Measurements from ENCODE around the gene SETD3. TPM values are rescaled to one million over a fixed set of nuclear protein-coding genes. Genes with fewer than 3 reads are reported as not detected.

Gene SETD3
- total and polyA plus RNA-seq, 2 donors (not counting 1 experiment from before 2014, with no cell fraction given) = 11.0 to 32.1 TPM

DNA sequence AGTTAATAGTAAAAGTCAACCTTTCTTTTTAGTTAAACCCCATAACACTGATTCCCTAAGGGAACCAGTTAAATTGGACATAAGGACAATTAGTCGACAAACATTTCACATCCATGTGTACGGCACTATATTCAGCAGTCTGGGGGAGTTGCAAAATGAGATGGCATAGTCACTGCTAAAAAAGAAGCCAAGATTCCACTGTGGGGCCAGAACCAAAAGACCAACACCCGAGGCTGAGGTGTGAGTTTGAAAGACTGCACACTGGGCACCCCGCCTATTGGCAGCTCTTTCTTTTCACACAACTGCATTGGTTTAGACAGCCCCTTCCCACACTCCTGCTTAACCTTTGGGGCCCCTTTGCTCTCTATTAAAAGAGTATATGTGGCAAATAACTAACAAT lies 16.7 kb downstream of the SETD3 start:
- no peak overlapping the region for H3K27ac ChIP-seq (ENCODE audit: low read length in 2 of 2)
- peaks cover 18 to 47% of the 10 kb centered on the region in 2 experiments for H3K36me3 ChIP-seq (replicated peaks in 1 of 2; ENCODE audit: control extremely low read depth in 1 of 2, control insufficient read depth in 1 of 2, extremely low read depth in 1 of 2, insufficient read depth in 2 of 2, low read length in 1 of 2)
- H3K4me1 Mint-ChIP-seq = peaks cover 9% of the 10 kb centered on the region
- H3K9me3 ChIP-seq (ENCODE audit: control extremely low read depth in 1 of 3, control insufficient read depth in 2 of 3, insufficient read depth in 1 of 3, low read length in 2 of 3) = no peaks in the 10 kb centered on the region
- H3K27ac Mint-ChIP-seq = no peak overlapping the region
- H2AFZ ChIP-seq (ENCODE audit: insufficient read depth, low read depth, low read length, poor library complexity, severe bottlenecking) = no peak overlapping the region
- no peak overlapping the region for H3K4me3 ChIP-seq (ENCODE audit: control extremely low read depth in 1 of 5, extremely low read depth in 1 of 5, insufficient read depth in 1 of 5, low read depth in 2 of 5, low read length in 4 of 5)
- peaks cover 33% of the 10 kb centered on the region for H3K79me2 ChIP-seq (ENCODE audit: control insufficient read depth, insufficient read depth, low read length)
- no peak overlapping the region for H3K9ac ChIP-seq (ENCODE audit: low read length)
- no peaks in the 10 kb centered on the region for H3K27me3 ChIP-seq (replicated peaks in 1 of 4; ENCODE audit: control extremely low read depth in 1 of 4, control insufficient read depth in 3 of 4, insufficient read depth in 4 of 4, low read length in 3 of 4)
- no peak for ATAC-seq (ENCODE audit: low read depth)
- POLR2A ChIA-PET = no interaction called here
- H4K20me1 ChIP-seq (ENCODE audit: control insufficient read depth, insufficient read depth, low read length, poor library complexity, severe bottlenecking) = peaks cover 31% of the 10 kb centered on the region
- no peak for DNase-seq
- WGBS (ENCODE audit: insufficient coverage) = 100% methylated on average over 1 of the region's 4 CpGs
- intact Hi-C loops (cut with micrococcal nuclease) = no loop called here
- H3K4me2 ChIP-seq (replicated peaks; ENCODE audit: low read depth, low read length, poor library complexity, severe bottlenecking) = no peak overlapping the region
- H3K27me3 Mint-ChIP-seq = no peaks in the 10 kb centered on the region
- TF ChIP-seq, protein P1, sequence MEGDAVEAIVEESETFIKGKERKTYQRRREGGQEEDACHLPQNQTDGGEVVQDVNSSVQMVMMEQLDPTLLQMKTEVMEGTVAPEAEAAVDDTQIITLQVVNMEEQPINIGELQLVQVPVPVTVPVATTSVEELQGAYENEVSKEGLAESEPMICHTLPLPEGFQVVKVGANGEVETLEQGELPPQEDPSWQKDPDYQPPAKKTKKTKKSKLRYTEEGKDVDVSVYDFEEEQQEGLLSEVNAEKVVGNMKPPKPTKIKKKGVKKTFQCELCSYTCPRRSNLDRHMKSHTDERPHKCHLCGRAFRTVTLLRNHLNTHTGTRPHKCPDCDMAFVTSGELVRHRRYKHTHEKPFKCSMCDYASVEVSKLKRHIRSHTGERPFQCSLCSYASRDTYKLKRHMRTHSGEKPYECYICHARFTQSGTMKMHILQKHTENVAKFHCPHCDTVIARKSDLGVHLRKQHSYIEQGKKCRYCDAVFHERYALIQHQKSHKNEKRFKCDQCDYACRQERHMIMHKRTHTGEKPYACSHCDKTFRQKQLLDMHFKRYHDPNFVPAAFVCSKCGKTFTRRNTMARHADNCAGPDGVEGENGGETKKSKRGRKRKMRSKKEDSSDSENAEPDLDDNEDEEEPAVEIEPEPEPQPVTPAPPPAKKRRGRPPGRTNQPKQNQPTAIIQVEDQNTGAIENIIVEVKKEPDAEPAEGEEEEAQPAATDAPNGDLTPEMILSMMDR (IDR thresholded peaks at IDR 0.05) = no peak
- TF ChIP-seq EZH2 (IDR thresholded peaks at IDR 0.05; ENCODE audit: borderline replicate concordance, insufficient read depth, low read depth, low read length, poor library complexity, severe bottlenecking) = no peak
- H3K9me3 Mint-ChIP-seq (ENCODE audit: insufficient read depth) = no peaks in the 10 kb centered on the region
- CTCF ChIA-PET = no interaction called here
- no peaks in the 10 kb centered on the region for H3K4me1 ChIP-seq (ENCODE audit: control insufficient read depth in 2 of 2, insufficient read depth in 2 of 2, low read length in 2 of 2)
- no peak overlapping the region for H3K4me3 Mint-ChIP-seq

GRCh38 chr14:99462210-99462609 lies 18.4 kb downstream of the SETD3 start:
- 100% methylated on average over 1 of the region's 6 CpGs for WGBS (ENCODE audit: insufficient coverage)
- peaks cover 20 to 56% of the 10 kb centered on the region in 2 experiments for H3K36me3 ChIP-seq (replicated peaks in 1 of 2; ENCODE audit: control extremely low read depth in 1 of 2, control insufficient read depth in 1 of 2, extremely low read depth in 1 of 2, insufficient read depth in 2 of 2, low read length in 1 of 2)
- H3K27me3 Mint-ChIP-seq = no peaks in the 10 kb centered on the region
- no peaks in the 10 kb centered on the region for H3K4me1 ChIP-seq (ENCODE audit: control insufficient read depth in 2 of 2, insufficient read depth in 2 of 2, low read length in 2 of 2)
- POLR2A ChIA-PET = no interaction called here
- no peak overlapping the region for H3K4me3 Mint-ChIP-seq
- no peaks in the 10 kb centered on the region for H3K9me3 ChIP-seq (ENCODE audit: control extremely low read depth in 1 of 3, control insufficient read depth in 2 of 3, insufficient read depth in 1 of 3, low read length in 2 of 3)
- peaks cover 13% of the 10 kb centered on the region for H4K20me1 ChIP-seq (ENCODE audit: control insufficient read depth, insufficient read depth, low read length, poor library complexity, severe bottlenecking)
- H3K27me3 ChIP-seq (replicated peaks in 1 of 4; ENCODE audit: control extremely low read depth in 1 of 4, control insufficient read depth in 3 of 4, insufficient read depth in 4 of 4, low read length in 3 of 4) = no peaks in the 10 kb centered on the region
- H3K9me3 Mint-ChIP-seq (ENCODE audit: insufficient read depth) = no peaks in the 10 kb centered on the region
- H3K4me3 ChIP-seq (ENCODE audit: control extremely low read depth in 1 of 5, extremely low read depth in 1 of 5, insufficient read depth in 1 of 5, low read depth in 2 of 5, low read length in 4 of 5) = no peak overlapping the region
- no peak for ATAC-seq (ENCODE audit: low read depth)
- H3K4me1 Mint-ChIP-seq = peaks cover 1% of the 10 kb centered on the region
- CTCF ChIA-PET = no interaction called here
- H3K79me2 ChIP-seq (ENCODE audit: control insufficient read depth, insufficient read depth, low read length) = peaks cover 15% of the 10 kb centered on the region
- H3K27ac ChIP-seq (ENCODE audit: low read length in 2 of 2) = no peak overlapping the region
- DNase-seq = no peak
- no peak overlapping the region for H3K9ac ChIP-seq (ENCODE audit: low read length)
- TF ChIP-seq, protein P1 (IDR thresholded peaks at IDR 0.05) = no peak
- no peak for TF ChIP-seq EZH2 (IDR thresholded peaks at IDR 0.05; ENCODE audit: borderline replicate concordance, insufficient read depth, low read depth, low read length, poor library complexity, severe bottlenecking)
- no peak overlapping the region for H3K27ac Mint-ChIP-seq
- intact Hi-C loops (cut with micrococcal nuclease) = no loop called here
- H2AFZ ChIP-seq (ENCODE audit: insufficient read depth, low read depth, low read length, poor library complexity, severe bottlenecking) = no peak overlapping the region
- no peak overlapping the region for H3K4me2 ChIP-seq (replicated peaks; ENCODE audit: low read depth, low read length, poor library complexity, severe bottlenecking)
